HCT116 (cell line): Measurements from ENCODE around the gene VSIG4.

Source experiments
- CEBPB ChIP-seq: IDR thresholded peaks from 2 replicates; pipeline ENCODE4 v1.6.1; 2012; ENCODE audit warnings: low read depth
- EZH2 ChIP-seq: fragments of 200-600 bp; sonication (generic); IDR thresholded peaks from 2 replicates; pipeline ENCODE4 v1.6.1; 2017; ENCODE audit warnings: antibody characterized with exemption, mixed run types
- EZH2phosphoT487 ChIP-seq: fragments of 200-600 bp; IDR thresholded peaks from 2 replicates; pipeline ENCODE4 v1.6.1; 2018; ENCODE audit warnings: antibody characterized with exemption, borderline replicate concordance
- MAX ChIP-seq: IDR thresholded peaks from 2 replicates; pipeline ENCODE4 v1.6.1; 2012
- POLR2A ChIP-seq: IDR thresholded peaks from 2 replicates; pipeline ENCODE4 v1.7.0; 2011; ENCODE audit warnings: borderline replicate concordance; ENCODE audit not compliant: insufficient read depth, insufficient read length; ENCODE audit errors: extremely low read depth
- POLR2AphosphoS5 ChIP-seq: IDR thresholded peaks from 2 replicates; pipeline ENCODE4 v1.6.1; 2011; ENCODE audit warnings: mild to moderate bottlenecking, low read depth, low read length, moderate library complexity
- RAD21 ChIP-seq: IDR thresholded peaks from 2 replicates; pipeline ENCODE4 v1.6.1; 2012; ENCODE audit warnings: low read depth, mild to moderate bottlenecking
- REST ChIP-seq: IDR thresholded peaks from 2 replicates; pipeline ENCODE4 v1.6.1; 2012; ENCODE audit warnings: low read depth
- SP1 ChIP-seq: IDR thresholded peaks from 2 replicates; pipeline ENCODE4 v1.6.1; 2012; ENCODE audit warnings: low read depth
- SRF ChIP-seq: IDR thresholded peaks from 2 replicates; pipeline ENCODE4 v1.6.1; 2012; ENCODE audit warnings: low read depth
- TF ChIP-seq, protein P1 (sequence below), 3 experiments: fragments of 200-600 bp in 1 of 3; sonication (generic) in 1 of 3; IDR thresholded peaks in 2 of 3; conservative IDR thresholded peaks in 1 of 3; 2 replicates each; pipeline ENCODE4 v1.5.1; 2012 to 2017; ENCODE audit warnings: low read depth in 2 of 3, low read length in 2 of 3, antibody characterized with exemption in 1 of 3, borderline replicate concordance in 1 of 3, control low read depth in 1 of 3, mild to moderate bottlenecking in 1 of 3, mixed read lengths in 1 of 3, mixed run types in 1 of 3, moderate library complexity in 1 of 3; ENCODE audit not compliant: insufficient read depth in 1 of 3

- TF ChIP-seq EZH2 (no peak), REST (no peak), POLR2AphosphoS5 (no peak), MAX (no peak), SP1 (no peak), EZH2phosphoT487 (no peak), RAD21 (no peak), CEBPB (no peak), POLR2A (no peak), SRF (no peak)
- TF ChIP-seq, protein P1, sequence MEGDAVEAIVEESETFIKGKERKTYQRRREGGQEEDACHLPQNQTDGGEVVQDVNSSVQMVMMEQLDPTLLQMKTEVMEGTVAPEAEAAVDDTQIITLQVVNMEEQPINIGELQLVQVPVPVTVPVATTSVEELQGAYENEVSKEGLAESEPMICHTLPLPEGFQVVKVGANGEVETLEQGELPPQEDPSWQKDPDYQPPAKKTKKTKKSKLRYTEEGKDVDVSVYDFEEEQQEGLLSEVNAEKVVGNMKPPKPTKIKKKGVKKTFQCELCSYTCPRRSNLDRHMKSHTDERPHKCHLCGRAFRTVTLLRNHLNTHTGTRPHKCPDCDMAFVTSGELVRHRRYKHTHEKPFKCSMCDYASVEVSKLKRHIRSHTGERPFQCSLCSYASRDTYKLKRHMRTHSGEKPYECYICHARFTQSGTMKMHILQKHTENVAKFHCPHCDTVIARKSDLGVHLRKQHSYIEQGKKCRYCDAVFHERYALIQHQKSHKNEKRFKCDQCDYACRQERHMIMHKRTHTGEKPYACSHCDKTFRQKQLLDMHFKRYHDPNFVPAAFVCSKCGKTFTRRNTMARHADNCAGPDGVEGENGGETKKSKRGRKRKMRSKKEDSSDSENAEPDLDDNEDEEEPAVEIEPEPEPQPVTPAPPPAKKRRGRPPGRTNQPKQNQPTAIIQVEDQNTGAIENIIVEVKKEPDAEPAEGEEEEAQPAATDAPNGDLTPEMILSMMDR (IDR thresholded peaks at IDR 0.05 in 2 of 3, conservative IDR thresholded peaks at IDR 0.05 in 1 of 3; ENCODE audit: borderline replicate concordance in 1 of 3, insufficient read depth in 1 of 3, low read depth in 2 of 3, low read length in 2 of 3) = no peak
Observed at GRCh38 chrX:65976161-65976560, 63.7 kb downstream of the VSIG4 start.
